Keratinocyte (primary cell): Measurements from ENCODE around the gene ACTR5. TPM values are rescaled to one million over a fixed set of nuclear protein-coding genes. Genes with fewer than 3 reads are reported as not detected.

Experiments
- DNase-seq: peaks from one replicate; pipeline ENCODE4 v3.0.0-alpha.2; 2011; ENCODE audit warnings: low read depth, missing footprints, low spot score
- FAIRE-seq: peaks from 2 replicates; lab custom pipeline; 2011; peaks lifted over from hg19 to GRCh38; lab: Jason Lieb, UNC
- H2AFZ ChIP-seq: 2 replicates; pipeline ENCODE4 v1.6.0; 2012; ENCODE audit warnings: low read length, control low read depth, inconsistent platforms; ENCODE audit not compliant: control insufficient read depth
- H3K27ac ChIP-seq: 2 replicates; pipeline ENCODE4 v1.5.1; 2011; ENCODE audit warnings: low read length; ENCODE audit not compliant: control insufficient read depth, insufficient read depth
- H3K27me3 ChIP-seq: 3 replicates; pipeline ENCODE4 v1.6.0; 2011; ENCODE audit warnings: low read length; ENCODE audit not compliant: control insufficient read depth, insufficient read depth; ENCODE audit errors: extremely low read depth
- H3K36me3 ChIP-seq, 2 experiments: 2 replicates in 1 of 2; 3 replicates in 1 of 2; pipeline ENCODE4 v1.5.1; 2011; ENCODE audit warnings: low read length in 2 of 2, mild to moderate bottlenecking in 1 of 2; ENCODE audit not compliant: control insufficient read depth in 2 of 2, insufficient read depth in 2 of 2; ENCODE audit errors: extremely low read depth in 1 of 2
- H3K4me1 ChIP-seq: 3 replicates; pipeline ENCODE4 v1.5.1; 2011; ENCODE audit warnings: low read length; ENCODE audit not compliant: control insufficient read depth, insufficient read depth; ENCODE audit errors: extremely low read depth
- H3K4me2 ChIP-seq: 3 replicates; pipeline ENCODE4 v1.6.0; 2011; ENCODE audit warnings: low read depth, low read length; ENCODE audit not compliant: control insufficient read depth, insufficient read depth; ENCODE audit errors: extremely low read depth
- H3K4me3 ChIP-seq, 3 experiments: fragments of 200-600 bp in 1 of 3; sonication (generic) in 1 of 3; 2 replicates in 2 of 3; 3 replicates in 1 of 3; pipeline ENCODE4 v1.5.1; 2011 to 2016; ENCODE audit warnings: low read length in 3 of 3, mild to moderate bottlenecking in 3 of 3, control low read depth in 2 of 3, inconsistent platforms in 1 of 3, low read depth in 1 of 3, mixed read lengths in 1 of 3, mixed run types in 1 of 3, moderate library complexity in 1 of 3; ENCODE audit not compliant: control insufficient read depth in 2 of 3, insufficient read depth in 2 of 3; ENCODE audit errors: extremely low read depth in 1 of 3
- H3K79me2 ChIP-seq: 2 replicates; pipeline ENCODE4 v1.6.0; 2012; ENCODE audit warnings: low read length; ENCODE audit not compliant: control insufficient read depth, insufficient read depth
- H3K9ac ChIP-seq: 3 replicates; pipeline ENCODE4 v1.6.0; 2011; ENCODE audit warnings: low read length; ENCODE audit not compliant: control insufficient read depth, insufficient read depth; ENCODE audit errors: extremely low read depth
- H3K9me1 ChIP-seq: 3 replicates; pipeline ENCODE4 v1.6.0; 2011; ENCODE audit warnings: low read length; ENCODE audit not compliant: control insufficient read depth, insufficient read depth; ENCODE audit errors: extremely low read depth
- H3K9me3 ChIP-seq: 2 replicates; pipeline ENCODE4 v1.5.1; 2012; ENCODE audit warnings: low read depth, low read length; ENCODE audit not compliant: control insufficient read depth
- H4K20me1 ChIP-seq: 3 replicates; pipeline ENCODE4 v1.6.0; 2011; ENCODE audit warnings: low read length; ENCODE audit not compliant: control insufficient read depth, insufficient read depth; ENCODE audit errors: extremely low read depth
- EZH2 ChIP-seq: IDR thresholded peaks from one replicate; pipeline ENCODE4 v1.6.1; 2012; ENCODE audit warnings: inconsistent platforms, mild to moderate bottlenecking, low read length, moderate library complexity
- dilution Hi-C: fragments of 300-500 bp; cut with MboI; formaldehyde crosslinking; loops from one replicate; pipeline ENCODE4 v1.7.0; 2020; ENCODE audit warnings: low sequenced_read_pairs; ENCODE audit not compliant: extremely low pct_ligation_motif_present
- polyA plus RNA-seq, 5 experiments: library from polyadenylated mRNA; depleted of rRNA in 3 of 5; stranded (reverse) in 3 of 5; stranded (forward) in 1 of 5; unstranded in 1 of 5; fragments of >200 nt; gene quantifications; 1 replicate in 1 of 5; 2 replicates in 3 of 5; 3 replicates in 1 of 5; pipeline versions ENCODE4 v1.2.1 to v1.2.3, GENCODE V29; 2011 to 2012; ENCODE audit warnings: missing spikeins in 2 of 5, low read depth in 1 of 5, low replicate concordance in 1 of 5
- TF ChIP-seq, protein P1 (sequence below), 3 experiments: IDR thresholded peaks in 1 of 3; conservative IDR thresholded peaks in 1 of 3; optimal IDR thresholded peaks in 1 of 3; 2 replicates in 2 of 3; 3 replicates in 1 of 3; pipeline versions ENCODE3 to v1.5.1; 2011; ENCODE audit warnings: low read length in 3 of 3, mild to moderate bottlenecking in 3 of 3, moderate library complexity in 2 of 3, control low read depth in 1 of 3, inconsistent platforms in 1 of 3; ENCODE audit not compliant: insufficient read depth in 2 of 3; ENCODE audit errors: extremely low read depth in 1 of 3

Gene ACTR5
- polyA plus RNA-seq, 1 donor (not counting 4 experiments of a cell fraction or from before 2014, with no cell fraction given): 9.7 TPM

DNA sequence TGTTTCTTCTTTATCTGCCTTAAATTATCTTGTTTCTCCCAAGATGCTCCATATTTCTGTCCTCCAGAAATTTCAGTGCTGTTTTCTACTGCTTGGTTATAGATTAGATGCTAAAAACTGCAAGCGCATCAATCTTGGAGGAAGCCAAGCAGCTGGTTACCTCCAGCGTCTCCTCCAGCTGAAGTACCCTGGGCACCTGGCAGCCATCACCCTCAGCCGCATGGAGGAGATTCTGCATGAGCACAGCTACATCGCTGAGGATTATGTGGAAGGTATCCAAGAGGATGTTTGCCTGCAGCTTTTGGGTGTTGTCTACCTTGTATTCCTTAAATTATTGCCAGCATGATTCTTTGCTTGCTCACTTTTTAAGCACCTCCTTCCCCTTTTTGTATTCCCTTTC lies 3.8 kb downstream of the ACTR5 start:
- H3K4me1 ChIP-seq: peaks cover 13% of the 10 kb centered on the region
- no peaks in the 10 kb centered on the region for H3K9me3 ChIP-seq
- no peaks in the 10 kb centered on the region for H3K9me1 ChIP-seq
- H3K9ac ChIP-seq: no peak overlapping the region
- H3K4me2 ChIP-seq: no peak overlapping the region
- no peak for TF ChIP-seq EZH2
- TF ChIP-seq, protein P1, sequence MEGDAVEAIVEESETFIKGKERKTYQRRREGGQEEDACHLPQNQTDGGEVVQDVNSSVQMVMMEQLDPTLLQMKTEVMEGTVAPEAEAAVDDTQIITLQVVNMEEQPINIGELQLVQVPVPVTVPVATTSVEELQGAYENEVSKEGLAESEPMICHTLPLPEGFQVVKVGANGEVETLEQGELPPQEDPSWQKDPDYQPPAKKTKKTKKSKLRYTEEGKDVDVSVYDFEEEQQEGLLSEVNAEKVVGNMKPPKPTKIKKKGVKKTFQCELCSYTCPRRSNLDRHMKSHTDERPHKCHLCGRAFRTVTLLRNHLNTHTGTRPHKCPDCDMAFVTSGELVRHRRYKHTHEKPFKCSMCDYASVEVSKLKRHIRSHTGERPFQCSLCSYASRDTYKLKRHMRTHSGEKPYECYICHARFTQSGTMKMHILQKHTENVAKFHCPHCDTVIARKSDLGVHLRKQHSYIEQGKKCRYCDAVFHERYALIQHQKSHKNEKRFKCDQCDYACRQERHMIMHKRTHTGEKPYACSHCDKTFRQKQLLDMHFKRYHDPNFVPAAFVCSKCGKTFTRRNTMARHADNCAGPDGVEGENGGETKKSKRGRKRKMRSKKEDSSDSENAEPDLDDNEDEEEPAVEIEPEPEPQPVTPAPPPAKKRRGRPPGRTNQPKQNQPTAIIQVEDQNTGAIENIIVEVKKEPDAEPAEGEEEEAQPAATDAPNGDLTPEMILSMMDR (optimal IDR thresholded peaks at IDR 0.05 in 1 of 3, IDR thresholded peaks at IDR 0.05 in 1 of 3, conservative IDR thresholded peaks at IDR 0.05 in 1 of 3; ENCODE audit: extremely low read depth in 1 of 3, insufficient read depth in 2 of 3, low read length in 3 of 3): no peak
- H3K27me3 ChIP-seq: no peaks in the 10 kb centered on the region
- H2AFZ ChIP-seq: no peak overlapping the region
- H3K4me3 ChIP-seq: no peak overlapping the region
- no peak for FAIRE-seq
- no peaks in the 10 kb centered on the region for H4K20me1 ChIP-seq
- dilution Hi-C loops: no loop called here
- H3K27ac ChIP-seq: no peak overlapping the region
- H3K36me3 ChIP-seq: peaks cover 9 to 14% of the 10 kb centered on the region in 2 experiments
- no peak for DNase-seq
- H3K79me2 ChIP-seq: peaks cover 4% of the 10 kb centered on the region

DNA sequence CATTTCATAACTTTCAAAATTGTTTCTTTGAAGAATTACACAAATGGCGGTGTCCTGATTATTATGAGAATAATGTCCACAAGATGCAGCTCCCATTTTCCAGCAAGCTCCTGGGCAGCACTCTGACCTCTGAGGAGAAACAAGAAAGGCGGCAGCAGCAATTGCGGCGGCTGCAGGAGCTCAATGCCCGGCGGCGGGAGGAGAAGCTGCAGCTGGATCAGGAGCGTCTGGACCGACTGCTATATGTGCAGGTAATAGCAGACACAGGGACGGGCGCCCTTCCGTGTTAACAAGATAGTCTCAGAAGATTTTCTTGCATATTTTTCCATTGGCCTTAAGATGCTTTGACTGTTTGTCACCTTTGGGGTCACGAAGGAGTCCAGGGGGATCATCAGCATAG lies 6.7 kb downstream of the ACTR5 start:
- Histone ChIP-seq H3K9ac (no peak overlapping the region), H2AFZ (no peak overlapping the region), H3K9me1 (no peaks in the 10 kb centered on the region), H4K20me1 (no peaks in the 10 kb centered on the region), H3K27me3 (no peaks in the 10 kb centered on the region), H3K27ac (no peak overlapping the region), H3K79me2 (peaks cover 2% of the 10 kb centered on the region), H3K4me2 (no peak overlapping the region), H3K4me1 (no peaks in the 10 kb centered on the region), H3K9me3 (no peaks in the 10 kb centered on the region), H3K36me3 (peaks cover 20 to 21% of the 10 kb centered on the region in 2 experiments), H3K4me3 (no peak overlapping the region)
- DNase-seq (no peak), FAIRE-seq (no peak)
- no peak for TF ChIP-seq EZH2
- TF ChIP-seq, protein P1 (optimal IDR thresholded peaks at IDR 0.05 in 1 of 3, IDR thresholded peaks at IDR 0.05 in 1 of 3, conservative IDR thresholded peaks at IDR 0.05 in 1 of 3; ENCODE audit: extremely low read depth in 1 of 3, insufficient read depth in 2 of 3, low read length in 3 of 3): no peak
- dilution Hi-C loops: no loop called here
